PFSK-1 (cell line): Measurements from ENCODE around the gene FBXL5. TPM values are rescaled to one million over a fixed set of nuclear protein-coding genes. Genes with fewer than 3 reads are reported as not detected.

Experiments used
- FOXP2 ChIP-seq: optimal IDR thresholded peaks from 2 replicates; pipeline ENCODE3; 2011; ENCODE audit warnings: borderline replicate concordance, control low read depth, inconsistent platforms; ENCODE audit not compliant: insufficient read depth; ENCODE audit errors: extremely low read length, extremely low read depth
- POLR2AphosphoS5 ChIP-seq: IDR thresholded peaks from 2 replicates; pipeline ENCODE4 v1.6.1; 2012; ENCODE audit warnings: low read depth, mild to moderate bottlenecking, control low read depth, low read length, moderate library complexity
- SIN3A ChIP-seq: IDR thresholded peaks from 2 replicates; pipeline ENCODE4 v1.6.1; 2012; ENCODE audit warnings: mild to moderate bottlenecking, low read length, moderate library complexity, borderline replicate concordance; ENCODE audit not compliant: insufficient read depth
- TAF1 ChIP-seq: IDR thresholded peaks from 2 replicates; pipeline ENCODE4 v1.6.1; 2012; ENCODE audit warnings: low read length, control low read depth, borderline replicate concordance; ENCODE audit not compliant: insufficient read depth
- polyA plus RNA-seq: library from polyadenylated mRNA; unstranded; fragments of >200 nt; gene quantifications from one replicate; pipeline ENCODE4 v1.2.1, GENCODE V29; 2012; ENCODE audit warnings: low read depth, missing spikeins; ENCODE audit not compliant: insufficient read length
- TF ChIP-seq, protein P1 (sequence below), 2 experiments: IDR thresholded peaks; 2 replicates each; pipeline versions ENCODE4 v1.6.1 to v1.8.0; 2011 to 2012; ENCODE audit warnings: low read depth in 2 of 2, low read length in 2 of 2, control low read depth in 1 of 2, inconsistent platforms in 1 of 2, mild to moderate bottlenecking in 1 of 2, moderate library complexity in 1 of 2; ENCODE audit not compliant: insufficient read depth in 1 of 2

The FBXL5 gene, protein sequence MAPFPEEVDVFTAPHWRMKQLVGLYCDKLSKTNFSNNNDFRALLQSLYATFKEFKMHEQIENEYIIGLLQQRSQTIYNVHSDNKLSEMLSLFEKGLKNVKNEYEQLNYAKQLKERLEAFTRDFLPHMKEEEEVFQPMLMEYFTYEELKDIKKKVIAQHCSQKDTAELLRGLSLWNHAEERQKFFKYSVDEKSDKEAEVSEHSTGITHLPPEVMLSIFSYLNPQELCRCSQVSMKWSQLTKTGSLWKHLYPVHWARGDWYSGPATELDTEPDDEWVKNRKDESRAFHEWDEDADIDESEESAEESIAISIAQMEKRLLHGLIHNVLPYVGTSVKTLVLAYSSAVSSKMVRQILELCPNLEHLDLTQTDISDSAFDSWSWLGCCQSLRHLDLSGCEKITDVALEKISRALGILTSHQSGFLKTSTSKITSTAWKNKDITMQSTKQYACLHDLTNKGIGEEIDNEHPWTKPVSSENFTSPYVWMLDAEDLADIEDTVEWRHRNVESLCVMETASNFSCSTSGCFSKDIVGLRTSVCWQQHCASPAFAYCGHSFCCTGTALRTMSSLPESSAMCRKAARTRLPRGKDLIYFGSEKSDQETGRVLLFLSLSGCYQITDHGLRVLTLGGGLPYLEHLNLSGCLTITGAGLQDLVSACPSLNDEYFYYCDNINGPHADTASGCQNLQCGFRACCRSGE
- 14.7 TPM for polyA plus RNA-seq

DNA sequence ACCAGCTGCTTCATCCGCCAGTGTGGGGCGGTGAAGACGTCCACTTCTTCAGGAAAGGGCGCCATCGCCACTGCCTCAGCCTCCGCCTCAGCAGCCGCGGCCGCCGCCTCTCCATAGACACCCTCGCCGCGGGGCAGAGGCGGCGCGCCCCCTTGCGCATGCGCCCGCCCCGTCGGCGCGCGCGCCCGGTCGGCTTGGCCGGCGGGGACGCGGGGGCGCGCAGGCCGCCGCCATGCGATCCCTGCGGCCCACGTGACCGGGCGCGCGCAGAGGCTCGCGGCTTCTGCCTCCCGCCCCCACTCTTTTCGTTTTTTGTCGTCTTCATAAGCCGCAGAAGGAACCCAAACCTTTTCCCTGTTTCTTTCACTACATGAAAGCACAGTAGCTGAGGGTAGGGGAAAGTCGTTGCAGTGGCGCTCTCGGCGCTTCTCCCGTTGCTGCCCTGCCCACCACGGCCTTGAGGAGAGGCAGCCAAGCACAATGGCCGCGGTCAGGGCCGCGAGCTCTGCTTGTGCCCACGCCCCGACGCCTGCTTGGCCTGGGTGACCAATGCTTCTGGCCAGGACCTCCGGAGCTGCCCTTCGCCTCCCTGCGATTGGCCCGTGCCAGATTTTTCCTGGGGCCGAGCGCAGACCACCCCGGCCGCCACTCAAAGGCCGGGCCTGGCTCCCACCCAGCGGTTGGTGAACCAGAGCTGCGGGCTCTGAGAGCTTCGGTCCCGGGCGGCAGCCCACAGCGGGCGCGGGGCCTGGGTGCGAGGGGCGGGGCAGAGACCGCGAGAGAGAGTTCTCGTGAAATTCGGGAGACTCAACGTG lies at the start of gene FBXL5:
TSS of gene FBXL5 (minus strand) at position 135 of the 815 bp plus-strand sequence. CDS start at position 65, 70 bp downstream.
- TF ChIP-seq, protein P1, sequence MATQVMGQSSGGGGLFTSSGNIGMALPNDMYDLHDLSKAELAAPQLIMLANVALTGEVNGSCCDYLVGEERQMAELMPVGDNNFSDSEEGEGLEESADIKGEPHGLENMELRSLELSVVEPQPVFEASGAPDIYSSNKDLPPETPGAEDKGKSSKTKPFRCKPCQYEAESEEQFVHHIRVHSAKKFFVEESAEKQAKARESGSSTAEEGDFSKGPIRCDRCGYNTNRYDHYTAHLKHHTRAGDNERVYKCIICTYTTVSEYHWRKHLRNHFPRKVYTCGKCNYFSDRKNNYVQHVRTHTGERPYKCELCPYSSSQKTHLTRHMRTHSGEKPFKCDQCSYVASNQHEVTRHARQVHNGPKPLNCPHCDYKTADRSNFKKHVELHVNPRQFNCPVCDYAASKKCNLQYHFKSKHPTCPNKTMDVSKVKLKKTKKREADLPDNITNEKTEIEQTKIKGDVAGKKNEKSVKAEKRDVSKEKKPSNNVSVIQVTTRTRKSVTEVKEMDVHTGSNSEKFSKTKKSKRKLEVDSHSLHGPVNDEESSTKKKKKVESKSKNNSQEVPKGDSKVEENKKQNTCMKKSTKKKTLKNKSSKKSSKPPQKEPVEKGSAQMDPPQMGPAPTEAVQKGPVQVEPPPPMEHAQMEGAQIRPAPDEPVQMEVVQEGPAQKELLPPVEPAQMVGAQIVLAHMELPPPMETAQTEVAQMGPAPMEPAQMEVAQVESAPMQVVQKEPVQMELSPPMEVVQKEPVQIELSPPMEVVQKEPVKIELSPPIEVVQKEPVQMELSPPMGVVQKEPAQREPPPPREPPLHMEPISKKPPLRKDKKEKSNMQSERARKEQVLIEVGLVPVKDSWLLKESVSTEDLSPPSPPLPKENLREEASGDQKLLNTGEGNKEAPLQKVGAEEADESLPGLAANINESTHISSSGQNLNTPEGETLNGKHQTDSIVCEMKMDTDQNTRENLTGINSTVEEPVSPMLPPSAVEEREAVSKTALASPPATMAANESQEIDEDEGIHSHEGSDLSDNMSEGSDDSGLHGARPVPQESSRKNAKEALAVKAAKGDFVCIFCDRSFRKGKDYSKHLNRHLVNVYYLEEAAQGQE (IDR thresholded peaks at IDR 0.05; ENCODE audit: insufficient read depth in 1 of 2, low read depth in 2 of 2, low read length in 2 of 2), result 0 out of 4 replicates have a peak, but pooled peaks of 1 of the 2 experiments have one; percentile 24
- peak; percentile 80 for TF ChIP-seq POLR2AphosphoS5
- TF ChIP-seq SIN3A, result no peak
- peak; percentile 78 for TF ChIP-seq FOXP2
- TF ChIP-seq TAF1, result peak; percentile 71; the same call in 1 of the 2 replicates

DNA sequence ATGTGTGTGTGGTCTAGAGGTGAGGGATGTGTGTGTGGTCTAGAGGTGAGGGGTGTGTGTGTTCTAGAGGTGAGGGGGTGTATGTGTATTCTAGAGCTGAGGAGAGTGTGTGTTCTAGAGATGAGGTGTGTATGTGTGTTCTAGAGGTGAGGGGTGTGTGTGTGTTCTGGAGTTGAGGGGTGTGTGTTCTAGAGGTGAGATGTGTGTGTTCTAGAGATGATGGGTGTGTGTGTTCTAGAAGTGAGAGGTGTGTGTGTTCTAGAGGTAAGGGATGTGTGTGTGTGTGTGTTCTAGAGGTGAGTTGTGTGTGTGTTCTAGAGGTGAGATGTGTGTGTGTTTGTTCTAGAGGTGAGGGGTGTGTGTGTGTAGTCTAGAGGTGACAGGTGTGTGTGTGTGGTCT lies 49.0 kb upstream of the FBXL5 start:
- no peak for TF ChIP-seq FOXP2
- no peak for TF ChIP-seq TAF1
- TF ChIP-seq POLR2AphosphoS5, result no peak
- no peak for TF ChIP-seq SIN3A
- TF ChIP-seq, protein P1 (IDR thresholded peaks at IDR 0.05; ENCODE audit: insufficient read depth in 1 of 2, low read depth in 2 of 2, low read length in 2 of 2), result no peak

DNA sequence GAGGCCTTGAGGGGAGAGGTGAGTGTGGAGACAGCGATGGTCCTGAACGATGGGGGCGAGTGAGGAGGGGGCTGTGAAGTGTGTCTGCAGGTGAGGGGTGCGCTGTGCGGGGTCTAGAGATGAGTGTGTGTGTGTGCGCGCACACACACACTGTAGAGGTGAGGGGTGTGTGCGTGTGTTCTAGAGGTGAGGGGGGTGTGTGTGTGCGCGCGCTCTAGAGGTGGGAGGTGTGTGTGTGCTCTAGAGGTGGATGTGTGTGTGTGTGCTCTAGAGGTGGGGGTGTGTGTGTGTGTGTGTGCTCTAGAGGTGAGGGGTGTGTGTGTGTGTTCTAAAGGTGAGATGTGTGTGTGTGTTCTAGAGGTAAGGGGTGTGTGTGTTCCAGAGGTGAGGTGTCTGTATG lies 48.3 kb upstream of the FBXL5 start:
- TF ChIP-seq FOXP2 (no peak), TAF1 (no peak), POLR2AphosphoS5 (no peak), SIN3A (no peak)
- TF ChIP-seq, protein P1 (IDR thresholded peaks at IDR 0.05; ENCODE audit: insufficient read depth in 1 of 2, low read depth in 2 of 2, low read length in 2 of 2), result no peak

DNA sequence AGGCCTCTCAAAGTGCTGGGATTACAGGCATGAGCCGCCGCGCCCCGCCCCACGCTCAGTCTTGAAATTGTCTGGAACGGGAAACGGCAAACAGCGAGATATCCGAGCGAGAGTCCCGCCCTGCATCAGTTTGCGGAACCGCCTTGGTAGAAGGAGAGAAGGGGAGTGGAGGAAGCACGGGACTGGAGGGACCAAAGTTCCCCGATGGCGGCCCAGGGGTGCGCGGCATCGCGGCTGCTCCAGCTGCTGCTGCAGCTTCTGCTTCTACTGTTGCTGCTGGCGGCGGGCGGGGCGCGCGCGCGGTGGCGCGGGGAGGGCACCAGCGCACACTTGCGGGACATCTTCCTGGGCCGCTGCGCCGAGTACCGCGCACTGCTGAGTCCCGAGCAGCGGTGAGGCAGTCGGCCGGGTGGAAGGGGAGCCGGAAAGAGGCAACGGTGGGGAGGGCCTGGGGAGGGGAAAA lies 47.8 kb upstream of the FBXL5 start, which contains the start of gene BST1:
TSS of gene BST1 (plus strand) at position 125 of the 463 bp plus-strand sequence. CDS start at position 205, 80 bp downstream.
- no peak for TF ChIP-seq FOXP2

DNA sequence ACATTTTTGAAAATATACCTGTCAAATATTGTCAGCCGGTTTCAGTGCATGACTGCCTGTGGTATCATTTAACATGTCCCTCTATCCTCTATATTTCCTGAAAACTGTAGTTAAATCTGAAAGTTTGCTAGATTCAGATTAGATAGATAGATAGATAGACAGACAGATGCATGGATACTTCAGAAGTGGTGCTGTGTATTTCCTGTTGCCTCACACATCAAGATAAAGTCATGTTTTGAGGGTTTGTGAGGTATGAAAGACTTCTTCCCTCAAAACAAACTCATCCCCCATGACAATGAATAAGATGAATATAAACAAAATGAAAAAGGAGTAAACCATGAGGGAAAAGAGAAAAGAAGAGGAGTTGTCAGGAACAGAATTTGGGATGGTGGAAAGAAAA lies 41.7 kb upstream of the FBXL5 start:
- no peak for TF ChIP-seq POLR2AphosphoS5
- TF ChIP-seq TAF1, result no peak
- no peak for TF ChIP-seq SIN3A
- TF ChIP-seq, protein P1 (IDR thresholded peaks at IDR 0.05; ENCODE audit: insufficient read depth in 1 of 2, low read depth in 2 of 2, low read length in 2 of 2), result no peak
- TF ChIP-seq FOXP2, result no peak
